Vagina (tissue), 2 donors: ENCODE results near the gene ARL9.

ENCODE experiments used
- POLR2A ChIP-seq, 2 donors: fragments of 450-650 bp; IDR thresholded peaks; one replicate each; pipeline ENCODE4 v1.6.1; 2017; ENCODE audit warnings: antibody characterized with exemption in 2 of 2, mild to moderate bottlenecking in 2 of 2, moderate library complexity in 2 of 2
- POLR2AphosphoS5 ChIP-seq, 2 donors: sonication (generic); formaldehyde crosslinking; IDR thresholded peaks; one replicate each; pipeline ENCODE4 v1.9.0; 2017; ENCODE audit warnings: antibody characterized with exemption in 2 of 2, mild to moderate bottlenecking in 2 of 2, low read depth in 1 of 2; ENCODE audit not compliant: insufficient read depth in 1 of 2
- TF ChIP-seq, protein P1 (sequence below), 3 experiments: fragments of 450-650 bp in 2 of 3; fragments of 200-600 bp in 1 of 3; sonication (generic) in 1 of 3; IDR thresholded peaks; one replicate each; pipeline ENCODE4 v1.5.1; 2017 to 2019; ENCODE audit warnings: antibody characterized with exemption in 3 of 3, mild to moderate bottlenecking in 2 of 3, moderate library complexity in 2 of 3

DNA sequence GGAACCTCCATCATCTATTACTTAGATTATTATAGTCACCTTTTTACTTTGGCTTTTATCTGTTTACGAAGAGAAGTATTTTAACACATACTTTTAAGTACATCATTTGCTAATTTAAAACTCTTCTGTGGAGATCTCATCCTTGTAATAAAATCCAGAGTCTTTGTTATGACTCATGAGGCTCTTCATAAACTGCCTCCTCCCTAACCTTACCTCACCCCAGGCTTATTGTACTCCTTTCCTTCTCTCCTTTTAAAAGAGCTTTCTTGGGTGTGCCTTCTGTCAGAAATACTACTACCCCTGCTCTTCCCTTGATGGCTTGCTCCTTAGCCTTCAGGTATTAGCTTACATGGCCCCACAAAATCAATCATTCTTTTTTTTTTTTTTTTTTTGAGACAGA, 6.6 kb downstream of the ARL9 start:
- TF ChIP-seq, protein P1, sequence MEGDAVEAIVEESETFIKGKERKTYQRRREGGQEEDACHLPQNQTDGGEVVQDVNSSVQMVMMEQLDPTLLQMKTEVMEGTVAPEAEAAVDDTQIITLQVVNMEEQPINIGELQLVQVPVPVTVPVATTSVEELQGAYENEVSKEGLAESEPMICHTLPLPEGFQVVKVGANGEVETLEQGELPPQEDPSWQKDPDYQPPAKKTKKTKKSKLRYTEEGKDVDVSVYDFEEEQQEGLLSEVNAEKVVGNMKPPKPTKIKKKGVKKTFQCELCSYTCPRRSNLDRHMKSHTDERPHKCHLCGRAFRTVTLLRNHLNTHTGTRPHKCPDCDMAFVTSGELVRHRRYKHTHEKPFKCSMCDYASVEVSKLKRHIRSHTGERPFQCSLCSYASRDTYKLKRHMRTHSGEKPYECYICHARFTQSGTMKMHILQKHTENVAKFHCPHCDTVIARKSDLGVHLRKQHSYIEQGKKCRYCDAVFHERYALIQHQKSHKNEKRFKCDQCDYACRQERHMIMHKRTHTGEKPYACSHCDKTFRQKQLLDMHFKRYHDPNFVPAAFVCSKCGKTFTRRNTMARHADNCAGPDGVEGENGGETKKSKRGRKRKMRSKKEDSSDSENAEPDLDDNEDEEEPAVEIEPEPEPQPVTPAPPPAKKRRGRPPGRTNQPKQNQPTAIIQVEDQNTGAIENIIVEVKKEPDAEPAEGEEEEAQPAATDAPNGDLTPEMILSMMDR (IDR thresholded peaks at IDR 0.05), result no peak
- TF ChIP-seq POLR2AphosphoS5 (IDR thresholded peaks at IDR 0.05; ENCODE audit: insufficient read depth in 1 of 2, low read depth in 1 of 2), result no peak
- no peak for TF ChIP-seq POLR2A (IDR thresholded peaks at IDR 0.05)
